HFFc6 (cell line): ENCODE measurements around the gene ATP6V0E1. TPM values are rescaled to one million over a fixed set of nuclear protein-coding genes. Genes with fewer than 3 reads are reported as not detected.

Experiments used
- DNase-seq: peaks from one replicate; pipeline ENCODE4 v3.0.0-alpha.2; 2018
- H3K27ac Mint-ChIP-seq: 2 replicates; pipeline ENCODE4 v1.8.0; 2020; ENCODE audit warnings: mild to moderate bottlenecking, mixed read lengths
- H3K27me3 Mint-ChIP-seq: 2 replicates; pipeline ENCODE4 v1.8.0; 2021; ENCODE audit warnings: mild to moderate bottlenecking, moderate library complexity, mixed read lengths; ENCODE audit not compliant: insufficient read depth
- H3K36me3 Mint-ChIP-seq: 2 replicates; pipeline ENCODE4 v1.8.0; 2021; ENCODE audit warnings: low read depth, mixed read lengths
- H3K4me1 Mint-ChIP-seq: 2 replicates; pipeline ENCODE4 v1.8.0; 2020; ENCODE audit warnings: low read depth, mixed read lengths
- H3K4me3 Mint-ChIP-seq: 2 replicates; pipeline ENCODE4 v1.8.0; 2020; ENCODE audit warnings: mild to moderate bottlenecking, moderate library complexity, mixed read lengths
- H3K9me3 Mint-ChIP-seq: 2 replicates; pipeline ENCODE4 v1.8.0; 2020; ENCODE audit warnings: mild to moderate bottlenecking, mixed read lengths
- total RNA-seq, 6 experiments: library from RNA; stranded (reverse); fragmentation: NEBNext Ultra II Directional; extraction: Animal tissue kit (Norgen Biotek cat#: 25700); gene quantifications; 2 replicates in 1 of 6; 3 replicates in 5 of 6; pipeline ENCODE4 v1.2.3, GENCODE V29; 2021
- TF ChIP-seq, protein P1 (sequence below): fragments of 200-600 bp; sonication (generic); IDR thresholded peaks from 2 replicates; pipeline ENCODE4 v1.5.0; 2021; ENCODE audit warnings: antibody characterized with exemption, mild to moderate bottlenecking

Gene ATP6V0E1
- total RNA-seq, 6 experiments from 2014 or later: 462 to 606 (median 488) TPM

- peaks cover 2% of the 10 kb centered on the region for H3K27me3 Mint-ChIP-seq
- TF ChIP-seq, protein P1, sequence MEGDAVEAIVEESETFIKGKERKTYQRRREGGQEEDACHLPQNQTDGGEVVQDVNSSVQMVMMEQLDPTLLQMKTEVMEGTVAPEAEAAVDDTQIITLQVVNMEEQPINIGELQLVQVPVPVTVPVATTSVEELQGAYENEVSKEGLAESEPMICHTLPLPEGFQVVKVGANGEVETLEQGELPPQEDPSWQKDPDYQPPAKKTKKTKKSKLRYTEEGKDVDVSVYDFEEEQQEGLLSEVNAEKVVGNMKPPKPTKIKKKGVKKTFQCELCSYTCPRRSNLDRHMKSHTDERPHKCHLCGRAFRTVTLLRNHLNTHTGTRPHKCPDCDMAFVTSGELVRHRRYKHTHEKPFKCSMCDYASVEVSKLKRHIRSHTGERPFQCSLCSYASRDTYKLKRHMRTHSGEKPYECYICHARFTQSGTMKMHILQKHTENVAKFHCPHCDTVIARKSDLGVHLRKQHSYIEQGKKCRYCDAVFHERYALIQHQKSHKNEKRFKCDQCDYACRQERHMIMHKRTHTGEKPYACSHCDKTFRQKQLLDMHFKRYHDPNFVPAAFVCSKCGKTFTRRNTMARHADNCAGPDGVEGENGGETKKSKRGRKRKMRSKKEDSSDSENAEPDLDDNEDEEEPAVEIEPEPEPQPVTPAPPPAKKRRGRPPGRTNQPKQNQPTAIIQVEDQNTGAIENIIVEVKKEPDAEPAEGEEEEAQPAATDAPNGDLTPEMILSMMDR: no peak
- no peak for DNase-seq
- H3K27ac Mint-ChIP-seq: peak overlapping the region; percentile 99
- H3K4me3 Mint-ChIP-seq: peak overlapping the region; percentile 97
- H3K36me3 Mint-ChIP-seq: peaks cover 50% of the 10 kb centered on the region
- peaks cover 61% of the 10 kb centered on the region for H3K4me1 Mint-ChIP-seq
- H3K9me3 Mint-ChIP-seq: peaks cover 4% of the 10 kb centered on the region; the same call in 1 of the 2 replicates
Measured at GRCh38 chr5:172959824-172960799, 23.5 kb upstream of the ATP6V0E1 start.

DNA sequence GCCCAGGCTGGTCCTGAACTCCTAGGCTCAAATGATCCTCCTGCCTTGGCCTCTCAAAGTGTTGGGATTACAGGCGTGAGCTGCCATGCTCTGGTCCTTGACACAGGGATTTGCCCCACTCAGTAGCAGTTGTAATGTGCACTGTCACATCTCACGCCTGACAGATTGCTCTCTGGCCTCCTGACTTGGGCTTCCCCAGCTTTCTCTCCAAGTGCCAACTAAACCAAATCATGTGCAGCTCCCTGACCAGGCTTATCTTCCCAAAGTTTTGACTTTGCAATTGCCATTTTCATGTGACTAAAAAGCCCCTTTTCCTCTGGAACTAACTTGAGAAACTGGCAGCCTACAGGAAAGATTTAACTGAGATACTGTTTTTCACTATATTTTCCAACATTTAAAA is 13.7 kb upstream of the ATP6V0E1 start:
- peak overlapping the region; percentile 36; the same call in 1 of the 2 replicates for H3K27ac Mint-ChIP-seq
- TF ChIP-seq, protein P1: no peak
- no peak for DNase-seq
- H3K36me3 Mint-ChIP-seq: peaks cover 17% of the 10 kb centered on the region
- no peaks in the 10 kb centered on the region; the same call in 1 of the 2 replicates for H3K27me3 Mint-ChIP-seq
- peaks cover 27% of the 10 kb centered on the region for H3K4me1 Mint-ChIP-seq
- H3K4me3 Mint-ChIP-seq: no peak overlapping the region
- H3K9me3 Mint-ChIP-seq: no peaks in the 10 kb centered on the region

DNA sequence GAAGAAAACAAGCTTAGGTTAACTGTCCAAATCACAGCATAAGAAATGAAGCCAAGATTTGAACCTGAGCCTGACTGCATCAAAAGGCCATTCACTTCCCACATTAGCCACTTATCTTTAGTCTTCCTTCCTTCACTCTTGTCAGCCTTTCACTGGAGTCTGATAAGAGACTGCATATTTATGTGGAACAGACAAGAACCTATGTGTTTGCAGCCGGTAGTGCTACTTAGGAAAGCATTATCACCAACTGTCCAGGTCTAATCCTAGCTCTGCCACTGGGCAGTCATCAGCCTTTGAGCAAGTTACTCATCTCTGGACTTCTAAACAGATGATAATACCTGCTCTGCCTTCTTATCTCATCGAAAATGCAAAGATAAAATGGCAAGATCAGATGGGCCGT is 12.1 kb upstream of the ATP6V0E1 start:
- peaks cover 17% of the 10 kb centered on the region for H3K4me1 Mint-ChIP-seq
- H3K4me3 Mint-ChIP-seq: no peak overlapping the region
- no peaks in the 10 kb centered on the region; the same call in 1 of the 2 replicates for H3K27me3 Mint-ChIP-seq
- DNase-seq: no peak
- 0 out of 2 replicates have a peak, but pooled peaks cover 9% of the 10 kb centered on the region for H3K36me3 Mint-ChIP-seq
- TF ChIP-seq, protein P1: no peak
- H3K27ac Mint-ChIP-seq: no peak overlapping the region
- H3K9me3 Mint-ChIP-seq: no peaks in the 10 kb centered on the region

GRCh38 chr5:172972552-172972951 is 11.0 kb upstream of the ATP6V0E1 start:
- TF ChIP-seq, protein P1: no peak
- no peak for DNase-seq
- 0 out of 2 replicates have a peak, but pooled peaks cover 9% of the 10 kb centered on the region for H3K36me3 Mint-ChIP-seq
- peak overlapping the region; percentile 31; the same call in 1 of the 2 replicates for H3K27ac Mint-ChIP-seq
- H3K4me3 Mint-ChIP-seq: no peak overlapping the region
- no peaks in the 10 kb centered on the region; the same call in 1 of the 2 replicates for H3K27me3 Mint-ChIP-seq
- no peaks in the 10 kb centered on the region for H3K9me3 Mint-ChIP-seq
- H3K4me1 Mint-ChIP-seq: peaks cover 17% of the 10 kb centered on the region

DNA sequence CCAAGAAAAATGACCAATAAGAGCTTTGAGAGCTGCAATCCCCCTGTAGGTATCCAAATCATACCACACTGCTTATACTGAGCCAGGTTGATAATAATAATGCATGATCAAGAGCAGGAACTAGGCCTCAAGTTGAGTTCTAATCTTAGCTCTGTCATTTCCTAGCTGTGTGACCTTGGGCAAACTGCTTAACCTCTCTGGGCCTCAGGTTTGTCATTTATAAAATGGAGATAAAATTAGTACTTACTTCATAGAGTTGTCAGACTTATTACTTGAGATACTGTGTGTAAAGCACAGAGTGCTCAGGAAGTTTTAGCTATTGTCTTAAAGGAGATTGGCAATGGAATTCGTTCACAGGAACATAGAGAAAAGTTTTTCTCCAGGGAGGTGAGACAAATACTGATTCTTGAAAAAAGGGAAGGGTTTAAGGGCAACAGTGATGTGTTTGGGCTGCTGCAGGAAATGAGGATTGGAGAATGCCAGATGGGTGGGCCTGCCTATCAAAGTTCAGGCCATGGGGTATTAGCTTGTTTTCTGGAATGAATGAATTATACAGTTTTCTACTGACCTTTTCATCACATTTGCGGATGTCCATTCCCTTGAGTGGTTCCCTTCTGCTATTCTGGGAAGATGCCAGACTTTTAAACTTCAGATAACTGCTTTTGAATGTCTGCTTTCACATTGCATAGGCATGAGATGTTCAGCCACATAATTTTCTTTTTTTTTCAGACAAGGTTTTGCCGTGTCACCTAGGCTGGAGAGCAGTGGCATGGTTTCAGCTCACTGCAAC is 10.2 kb upstream of the ATP6V0E1 start:
- H3K4me3 Mint-ChIP-seq: peak overlapping the region; percentile 2; the same call in 1 of the 2 replicates
- H3K27me3 Mint-ChIP-seq: no peaks in the 10 kb centered on the region; the same call in 1 of the 2 replicates
- H3K36me3 Mint-ChIP-seq: 0 out of 2 replicates have a peak, but pooled peaks cover 6% of the 10 kb centered on the region
- peak overlapping the region; percentile 89 for H3K27ac Mint-ChIP-seq
- peak; percentile 63 for DNase-seq
- TF ChIP-seq, protein P1: no peak
- peaks cover 24% of the 10 kb centered on the region for H3K4me1 Mint-ChIP-seq
- no peaks in the 10 kb centered on the region for H3K9me3 Mint-ChIP-seq
